ENCODE results near the gene KLK14.

The KLK14 gene

GRCh38 chr19:51060973-51061372 is 21.7 kb downstream of the KLK14 start:
- Histone ChIP-seq H3F3A (ENCODE audit: insufficient read depth) (no peaks in the 10 kb centered on the region), H3K9me3 (ENCODE audit: insufficient read depth, low read length) (no peaks in the 10 kb centered on the region), H3K4me3 (ENCODE audit: insufficient read depth, low read length, poor library complexity, severe bottlenecking) (no peak overlapping the region), H3K27ac (ENCODE audit: low read depth, low read length) (no peak overlapping the region), H3K9ac (ENCODE audit: low read length) (no peak overlapping the region), H3K27me3 (ENCODE audit: low read length) (no peaks in the 10 kb centered on the region), H3K79me2 (ENCODE audit: insufficient read depth, low read length) (no peaks in the 10 kb centered on the region), H3K36me3 (ENCODE audit: low read length) (no peaks in the 10 kb centered on the region), H4K20me1 (ENCODE audit: low read depth, low read length) (no peaks in the 10 kb centered on the region), H3K4me2 (ENCODE audit: low read depth, low read length, poor library complexity, severe bottlenecking) (no peak overlapping the region), H2AFZ (ENCODE audit: low read depth, low read length, severe bottlenecking) (no peak overlapping the region), H3K9me2 (replicated peaks; ENCODE audit: insufficient read depth, low read length) (no peaks in the 10 kb centered on the region)
- TF ChIP-seq EZH2phosphoT487 (conservative IDR thresholded peaks at IDR 0.05; ENCODE audit: low read length) (no peak), CTCF (IDR thresholded peaks at IDR 0.05; ENCODE audit: insufficient read depth, low read length, poor library complexity, severe bottlenecking) (no peak)

- H2AFZ ChIP-seq (ENCODE audit: low read depth, low read length, severe bottlenecking), result no peak overlapping the region
- no peaks in the 10 kb centered on the region for H4K20me1 ChIP-seq (ENCODE audit: low read depth, low read length)
- no peaks in the 10 kb centered on the region for H3K36me3 ChIP-seq (ENCODE audit: low read length)
- H3K27ac ChIP-seq (ENCODE audit: low read depth, low read length), result no peak overlapping the region
- no peaks in the 10 kb centered on the region for H3K9me3 ChIP-seq (ENCODE audit: insufficient read depth, low read length)
- no peaks in the 10 kb centered on the region for H3K9me2 ChIP-seq (replicated peaks; ENCODE audit: insufficient read depth, low read length)
- no peak overlapping the region for H3K4me3 ChIP-seq (ENCODE audit: insufficient read depth, low read length, poor library complexity, severe bottlenecking)
- H3K79me2 ChIP-seq (ENCODE audit: insufficient read depth, low read length), result no peaks in the 10 kb centered on the region
- no peaks in the 10 kb centered on the region for H3F3A ChIP-seq (ENCODE audit: insufficient read depth)
- no peaks in the 10 kb centered on the region for H3K27me3 ChIP-seq (ENCODE audit: low read length)
- no peak overlapping the region for H3K9ac ChIP-seq (ENCODE audit: low read length)
- no peak overlapping the region for H3K4me2 ChIP-seq (ENCODE audit: low read depth, low read length, poor library complexity, severe bottlenecking)
- no peak for TF ChIP-seq EZH2phosphoT487 (conservative IDR thresholded peaks at IDR 0.05; ENCODE audit: low read length)
- TF ChIP-seq CTCF (IDR thresholded peaks at IDR 0.05; ENCODE audit: insufficient read depth, low read length, poor library complexity, severe bottlenecking), result no peak
Observed at GRCh38 chr19:51060336-51060735, 22.4 kb downstream of the KLK14 start.

DNA sequence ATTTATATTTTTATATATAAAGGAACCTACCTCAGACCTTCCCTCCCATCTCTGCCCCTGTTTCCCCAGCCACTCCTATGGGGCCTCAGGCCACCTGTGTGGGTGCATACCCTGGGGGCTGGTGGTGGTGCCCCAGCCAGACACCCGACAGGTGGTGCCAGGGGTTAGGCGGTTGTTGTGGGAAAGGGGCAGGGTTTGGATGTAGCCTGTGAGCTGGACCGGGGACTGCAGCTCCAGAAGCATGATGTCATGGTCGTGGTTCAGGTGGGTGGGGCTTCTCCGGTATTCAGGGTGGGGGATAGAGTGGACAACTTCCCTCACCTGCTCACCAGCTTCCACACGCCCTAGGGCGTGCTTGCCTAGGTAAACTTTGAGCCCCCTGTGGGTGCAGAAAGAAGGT is 23.0 kb downstream of the KLK14 start:
- H3K4me2 ChIP-seq (ENCODE audit: low read depth, low read length, poor library complexity, severe bottlenecking), result no peak overlapping the region
- no peak overlapping the region for H3K27ac ChIP-seq (ENCODE audit: low read depth, low read length)
- TF ChIP-seq CTCF (IDR thresholded peaks at IDR 0.05; ENCODE audit: insufficient read depth, low read length, poor library complexity, severe bottlenecking) (no peak), EZH2phosphoT487 (conservative IDR thresholded peaks at IDR 0.05; ENCODE audit: low read length) (no peak)
- H3K4me3 ChIP-seq (ENCODE audit: insufficient read depth, low read length, poor library complexity, severe bottlenecking), result no peak overlapping the region
- H3K27me3 ChIP-seq (ENCODE audit: low read length), result no peaks in the 10 kb centered on the region
- H3K9me3 ChIP-seq (ENCODE audit: insufficient read depth, low read length), result no peaks in the 10 kb centered on the region
- H3K79me2 ChIP-seq (ENCODE audit: insufficient read depth, low read length), result no peaks in the 10 kb centered on the region
- H3K9me2 ChIP-seq (replicated peaks; ENCODE audit: insufficient read depth, low read length), result no peaks in the 10 kb centered on the region
- H3K9ac ChIP-seq (ENCODE audit: low read length), result no peak overlapping the region
- no peaks in the 10 kb centered on the region for H3K36me3 ChIP-seq (ENCODE audit: low read length)
- H3F3A ChIP-seq (ENCODE audit: insufficient read depth), result no peaks in the 10 kb centered on the region
- H2AFZ ChIP-seq (ENCODE audit: low read depth, low read length, severe bottlenecking), result no peak overlapping the region
- H4K20me1 ChIP-seq (ENCODE audit: low read depth, low read length), result no peaks in the 10 kb centered on the region

DNA sequence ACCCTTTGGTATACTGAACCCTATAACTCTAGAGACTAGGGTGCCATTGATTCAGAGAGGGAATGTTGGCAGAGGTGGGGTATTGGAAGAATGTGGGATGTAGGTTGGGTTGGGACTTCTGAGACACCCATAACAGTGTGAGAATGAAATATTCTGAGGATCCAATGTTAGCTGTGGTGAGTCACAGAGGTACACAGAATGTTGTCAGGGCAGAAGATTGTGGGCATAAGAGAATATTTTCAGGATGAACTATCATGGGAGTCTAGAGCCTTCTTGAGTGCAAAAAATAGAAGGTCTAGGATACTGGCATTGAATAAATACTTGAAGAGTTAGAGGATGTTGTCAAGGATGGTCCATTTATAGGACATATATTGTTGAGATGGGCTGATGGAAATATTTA is 26.8 kb downstream of the KLK14 start:
- no peak overlapping the region for H3K4me3 ChIP-seq (ENCODE audit: insufficient read depth, low read length, poor library complexity, severe bottlenecking)
- H2AFZ ChIP-seq (ENCODE audit: low read depth, low read length, severe bottlenecking), result no peak overlapping the region
- H3K79me2 ChIP-seq (ENCODE audit: insufficient read depth, low read length), result no peaks in the 10 kb centered on the region
- no peaks in the 10 kb centered on the region for H3K36me3 ChIP-seq (ENCODE audit: low read length)
- no peak overlapping the region for H3K27ac ChIP-seq (ENCODE audit: low read depth, low read length)
- no peaks in the 10 kb centered on the region for H3K9me3 ChIP-seq (ENCODE audit: insufficient read depth, low read length)
- H4K20me1 ChIP-seq (ENCODE audit: low read depth, low read length), result no peaks in the 10 kb centered on the region
- TF ChIP-seq EZH2phosphoT487 (conservative IDR thresholded peaks at IDR 0.05; ENCODE audit: low read length) (no peak), CTCF (IDR thresholded peaks at IDR 0.05; ENCODE audit: insufficient read depth, low read length, poor library complexity, severe bottlenecking) (no peak)
- no peak overlapping the region for H3K4me2 ChIP-seq (ENCODE audit: low read depth, low read length, poor library complexity, severe bottlenecking)
- H3K9ac ChIP-seq (ENCODE audit: low read length), result no peak overlapping the region
- H3F3A ChIP-seq (ENCODE audit: insufficient read depth), result no peaks in the 10 kb centered on the region
- H3K27me3 ChIP-seq (ENCODE audit: low read length), result no peaks in the 10 kb centered on the region
- no peaks in the 10 kb centered on the region for H3K9me2 ChIP-seq (replicated peaks; ENCODE audit: insufficient read depth, low read length)
